H1 (cell line): ENCODE data around the gene KLHDC7B. TPM values are rescaled to one million over a fixed set of nuclear protein-coding genes. Genes with fewer than 3 reads are reported as not detected.

Experiments used
- CTCF ChIA-PET: fragments of 300-600 bp; sonication (Branson Sonifier 250); formaldehyde crosslinking; loops from one replicate; lab custom pipeline; 2021; ENCODE audit not compliant: partially characterized antibody; lab: Charles Lee
- POLR2A ChIA-PET: fragments of 300-600 bp; sonication (Branson Sonifier 250); formaldehyde crosslinking; loops from one replicate; lab custom pipeline; 2021; ENCODE audit warnings: inconsistent platforms; ENCODE audit not compliant: partially characterized antibody; lab: Charles Lee
- DNase-seq, 2 experiments: peaks; one replicate each; pipeline versions ENCODE4 v3.0.0 to v3.0.0-alpha.2; 2010 to 2022; ENCODE audit warnings: low spot score in 2 of 2, low read depth in 1 of 2, mixed read lengths in 1 of 2
- FAIRE-seq: peaks from 2 replicates; lab custom pipeline; 2011; peaks lifted over from hg19 to GRCh38; lab: Jason Lieb, UNC
- H2AFZ ChIP-seq: 2 replicates; pipeline ENCODE4 v1.8.1; 2012; ENCODE audit warnings: low read length, inconsistent platforms
- H2AK5ac ChIP-seq: 2 replicates; pipeline ENCODE4 v1.6.1; 2013; ENCODE audit warnings: low read depth, low read length
- H2BK120ac ChIP-seq: replicated peaks from 2 replicates; pipeline ENCODE3; 2013; ENCODE audit warnings: low read depth, low read length, inconsistent platforms
- H2BK12ac ChIP-seq: 2 replicates; pipeline ENCODE4 v1.6.1; 2013; ENCODE audit warnings: low read depth, low read length
- H2BK15ac ChIP-seq: 2 replicates; pipeline ENCODE4 v1.6.1; 2013; ENCODE audit warnings: low read length
- H2BK20ac ChIP-seq: 2 replicates; pipeline ENCODE4 v1.6.1; 2013; ENCODE audit warnings: low read length
- H2BK5ac ChIP-seq: 2 replicates; pipeline ENCODE4 v1.6.1; 2013; ENCODE audit warnings: low read depth, low read length
- H3K14ac ChIP-seq: 2 replicates; pipeline ENCODE4 v1.6.1; 2013; ENCODE audit warnings: inconsistent platforms; ENCODE audit not compliant: insufficient read length
- H3K18ac ChIP-seq: 2 replicates; pipeline ENCODE4 v1.6.1; 2013; ENCODE audit warnings: low read length; ENCODE audit errors: extremely low read depth
- H3K23ac ChIP-seq: 2 replicates; pipeline ENCODE4 v1.6.1; 2013; ENCODE audit warnings: inconsistent platforms; ENCODE audit not compliant: insufficient read length
- H3K23me2 ChIP-seq: 2 replicates; pipeline ENCODE4 v1.6.1; 2013; ENCODE audit warnings: low read depth, low read length
- H3K27ac ChIP-seq: 2 replicates; pipeline ENCODE4 v1.6.1; 2011; ENCODE audit warnings: low read depth, low read length, inconsistent platforms
- H3K27me3 ChIP-seq, 4 experiments: replicated peaks in 1 of 4; 1 replicate in 1 of 4; 2 replicates in 3 of 4; pipeline versions ENCODE4 v1.6.1 to v1.8.1; 2011 to 2013; ENCODE audit warnings: low read length in 3 of 4, mild to moderate bottlenecking in 3 of 4, inconsistent platforms in 2 of 4, mixed read lengths in 2 of 4, moderate library complexity in 1 of 4; ENCODE audit not compliant: control insufficient read depth in 3 of 4, insufficient read depth in 3 of 4; ENCODE audit errors: extremely low read depth in 1 of 4
- H3K36me3 ChIP-seq, 4 experiments: 2 replicates each; pipeline versions ENCODE4 v1.6.1 to v1.8.1; 2011 to 2013; ENCODE audit warnings: mild to moderate bottlenecking in 4 of 4, low read length in 3 of 4, moderate library complexity in 2 of 4, control low read depth in 1 of 4, inconsistent platforms in 1 of 4; ENCODE audit not compliant: insufficient read depth in 4 of 4, control insufficient read depth in 2 of 4
- H3K4ac ChIP-seq: replicated peaks from 2 replicates; pipeline ENCODE3; 2013; ENCODE audit warnings: low read length, low read depth, mixed read lengths, inconsistent platforms; ENCODE audit not compliant: insufficient read length
- H3K4me1 ChIP-seq, 4 experiments: replicated peaks in 1 of 4; 1 replicate in 1 of 4; 2 replicates in 3 of 4; pipeline versions ENCODE4 v1.6.1 to v1.8.1; 2011 to 2013; ENCODE audit warnings: low read length in 3 of 4, inconsistent platforms in 2 of 4, mixed read lengths in 1 of 4; ENCODE audit not compliant: insufficient read depth in 4 of 4, control insufficient read depth in 3 of 4
- H3K4me2 ChIP-seq, 2 experiments: 2 replicates each; pipeline versions ENCODE4 v1.6.1 to v1.8.1; 2011 to 2013; ENCODE audit warnings: low read depth in 2 of 2, low read length in 2 of 2, control low read depth in 1 of 2, inconsistent platforms in 1 of 2, mild to moderate bottlenecking in 1 of 2; ENCODE audit not compliant: insufficient read depth in 1 of 2
- H3K4me3 ChIP-seq, 4 experiments: fragments of 200-600, 300-600 bp in 1 of 4; sonication (generic), shearing (Covaris generic), sonication (Bioruptor Twin) in 1 of 4; 2 replicates each; pipeline versions ENCODE4 v1.5.1 to v1.8.1; 2011 to 2016; ENCODE audit warnings: low read length in 4 of 4, low read depth in 3 of 4, control low read depth in 2 of 4, inconsistent platforms in 2 of 4, mild to moderate bottlenecking in 2 of 4, mixed read lengths in 1 of 4, moderate library complexity in 1 of 4; ENCODE audit not compliant: insufficient read depth in 2 of 4; ENCODE audit errors: extremely low read depth in 1 of 4
- H3K56ac ChIP-seq: replicated peaks from 2 replicates; pipeline ENCODE3; 2013; ENCODE audit warnings: low read depth, mild to moderate bottlenecking, mixed read lengths, low read length, inconsistent platforms; ENCODE audit not compliant: insufficient read length
- H3K79me1 ChIP-seq: 2 replicates; pipeline ENCODE4 v1.6.1; 2013; ENCODE audit warnings: low read depth, low read length, control low read depth
- H3K79me2 ChIP-seq, 2 experiments: 2 replicates each; pipeline versions ENCODE4 v1.6.1 to v1.8.1; 2012 to 2013; ENCODE audit warnings: low read length in 2 of 2, mild to moderate bottlenecking in 2 of 2, inconsistent platforms in 1 of 2; ENCODE audit not compliant: insufficient read depth in 2 of 2, control insufficient read depth in 1 of 2
- H3K9ac ChIP-seq, 4 experiments: replicated peaks in 1 of 4; 1 replicate in 1 of 4; 2 replicates in 3 of 4; pipeline versions ENCODE4 v1.6.1 to v1.8.1; 2011 to 2013; ENCODE audit warnings: low read depth in 3 of 4, low read length in 3 of 4, control low read depth in 2 of 4, mild to moderate bottlenecking in 2 of 4, moderate library complexity in 2 of 4, inconsistent platforms in 1 of 4; ENCODE audit errors: extremely low read depth in 1 of 4
- H3K9me3 ChIP-seq, 2 experiments: 2 replicates each; pipeline versions ENCODE4 v1.6.1 to v1.8.1; 2012 to 2013; ENCODE audit warnings: mild to moderate bottlenecking in 2 of 2, moderate library complexity in 2 of 2, control low read depth in 1 of 2, inconsistent platforms in 1 of 2, low read depth in 1 of 2, low read length in 1 of 2, mixed read lengths in 1 of 2; ENCODE audit not compliant: insufficient read depth in 2 of 2
- H4K20me1 ChIP-seq, 2 experiments: replicated peaks in 1 of 2; 2 replicates each; pipeline versions ENCODE3 to v1.8.1; 2011 to 2013; ENCODE audit warnings: inconsistent platforms in 2 of 2, low read length in 2 of 2, mild to moderate bottlenecking in 1 of 2; ENCODE audit not compliant: insufficient read depth in 2 of 2, control insufficient read depth in 1 of 2
- H4K5ac ChIP-seq: 2 replicates; pipeline ENCODE4 v1.6.1; 2013; ENCODE audit warnings: low read length, low read depth, mixed read lengths, inconsistent platforms; ENCODE audit not compliant: insufficient read length
- H4K8ac ChIP-seq: 2 replicates; pipeline ENCODE4 v1.8.0; 2013; ENCODE audit warnings: mild to moderate bottlenecking, moderate library complexity, low read length, inconsistent platforms; ENCODE audit not compliant: insufficient read depth; ENCODE audit errors: extremely low read depth
- H4K91ac ChIP-seq: replicated peaks from 2 replicates; pipeline ENCODE3; 2013; ENCODE audit warnings: low read length, mixed read lengths, inconsistent platforms; ENCODE audit not compliant: insufficient read length
- SIX5 ChIP-seq: IDR thresholded peaks from 2 replicates; pipeline ENCODE4 v1.6.1; 2011; ENCODE audit warnings: mild to moderate bottlenecking, low read depth, low read length
- SUZ12 ChIP-seq: fragments of 200-600 bp; sonication (generic); IDR thresholded peaks from 2 replicates; pipeline ENCODE4 v1.6.1; 2012; ENCODE audit warnings: mild to moderate bottlenecking, inconsistent platforms, low read length, moderate library complexity, mixed read lengths
- TBP ChIP-seq: IDR thresholded peaks from 2 replicates; pipeline ENCODE4 v1.6.1; 2011; ENCODE audit warnings: low read depth, low read length, improper control_type of control experiment
- TEAD4 ChIP-seq: IDR thresholded peaks from 2 replicates; pipeline ENCODE4 v1.6.1; 2012; ENCODE audit warnings: low read depth, low read length, inconsistent platforms, mixed read lengths
- WGBS, 2 experiments: shearing (Covaris generic) in 1 of 2; methylation state at CpG; one replicate each; pipeline versions ENCODE4 v1.1.6 to v1.1.7; 2013 to 2015; ENCODE audit warnings: low lambda C conversion rate in 2 of 2, mixed read lengths in 2 of 2, inconsistent platforms in 1 of 2, low coverage in 1 of 2, missing lambda C conversion rate in 1 of 2; ENCODE audit not compliant: insufficient replicate concordance in 2 of 2, insufficient coverage in 1 of 2, insufficient read length in 1 of 2; ENCODE audit errors: extremely low coverage in 1 of 2, missing lambda C conversion rate in 1 of 2; 5-methylcytosine and 5-hydroxymethylcytosine counted together
- polyA plus RNA-seq, 7 experiments: library from polyadenylated mRNA; depleted of rRNA in 3 of 7; stranded (reverse) in 5 of 7; unstranded in 2 of 7; fragments of >200 nt in 5 of 7; fragments of 200-250 nt in 2 of 7; gene quantifications; 1 replicate in 5 of 7; 2 replicates in 1 of 7; 4 replicates in 1 of 7; pipeline versions ENCODE4 v1.2.1 to v1.2.3, GENCODE V29; 2011 to 2013; ENCODE audit warnings: missing spikeins in 2 of 7, mixed read lengths in 2 of 7
- total RNA-seq: library from RNA; stranded (reverse); fragmentation: NEBNext Ultra II Directional; extraction: Animal tissue kit (Norgen Biotek cat#: 25700); gene quantifications from 2 replicates; pipeline ENCODE4 v1.2.1, GENCODE V29; 2021

Gene KLHDC7B
- total and polyA plus RNA-seq, 2 of the 8 experiments (the other 6 are each of a cell fraction or from before 2014, with no cell fraction given), result not detected

DNA sequence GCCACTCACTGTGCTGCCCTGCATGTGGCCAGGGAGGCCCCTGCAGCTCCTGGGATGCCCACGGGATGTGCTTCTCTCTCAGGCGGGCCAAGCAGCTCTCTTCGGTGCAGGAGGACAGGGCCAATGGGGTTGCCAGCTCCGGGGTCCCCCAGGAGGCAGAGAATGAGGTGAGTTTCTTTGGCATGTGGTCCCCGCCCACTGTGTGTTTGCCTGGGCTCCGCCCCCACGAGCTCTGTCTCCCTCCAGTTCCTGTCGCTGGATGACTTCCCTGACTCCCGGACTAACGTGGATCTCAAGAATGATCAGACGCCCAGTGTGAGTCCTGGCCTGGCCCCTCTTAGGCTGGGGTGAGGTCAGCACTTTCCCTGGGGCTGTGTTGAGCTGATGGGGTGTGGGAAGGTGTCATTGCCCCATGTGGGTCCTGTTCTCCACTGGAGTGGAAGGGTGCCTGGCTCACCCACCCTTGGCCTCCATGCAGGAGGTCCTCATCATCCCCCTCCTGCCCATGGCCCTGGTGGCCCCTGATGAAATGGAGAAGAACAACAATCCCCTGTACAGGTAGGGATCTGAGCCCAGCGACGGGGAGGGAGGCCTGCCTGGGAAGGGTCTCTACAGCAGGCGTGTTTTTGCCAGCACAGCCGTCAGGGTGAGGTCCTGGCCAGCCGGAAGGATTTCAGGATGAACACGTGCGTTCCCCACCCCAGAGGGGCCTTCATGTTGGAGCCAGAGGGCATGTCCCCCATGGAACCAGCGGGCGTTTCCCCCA, 28.0 kb upstream of the KLHDC7B start:
- Histone ChIP-seq H3K23ac (no peak overlapping the region), H3K9ac (no peak overlapping the region), H4K5ac (no peak overlapping the region), H3K23me2 (no peaks in the 10 kb centered on the region), H3K56ac (no peak overlapping the region), H3K36me3 (peaks cover 0 to 12% (median 10%) of the 10 kb centered on the region in 4 experiments; a peak in 5 of 8 replicates), H3K4me3 (no peak overlapping the region), H4K8ac (no peak overlapping the region), H3K79me2 (peaks cover 10 to 23% of the 10 kb centered on the region in 2 experiments), H2BK5ac (no peak overlapping the region), H3K79me1 (peaks cover 10% of the 10 kb centered on the region; the same call in 1 of the 2 replicates), H3K9me3 (no peaks in the 10 kb centered on the region), H4K20me1 (peaks cover 9 to 15% of the 10 kb centered on the region in 2 experiments), H3K4ac (no peak overlapping the region), H3K4me1 (no peaks in the 10 kb centered on the region), H2AFZ (no peak overlapping the region), H2BK20ac (no peak overlapping the region), H2AK5ac (no peak overlapping the region), H4K91ac (no peak overlapping the region), H2BK120ac (no peak overlapping the region), H3K4me2 (no peak overlapping the region), H3K18ac (no peak overlapping the region), H2BK12ac (no peak overlapping the region), H3K27me3 (no peaks in the 10 kb centered on the region), H2BK15ac (no peak overlapping the region), H3K27ac (no peak overlapping the region), H3K14ac (no peak overlapping the region)
- ChIA-PET POLR2A (interaction anchor here (0.7 to 0.9 kb wide), 2 partner anchors 9 to 54 kb away, joined by 3 read pairs; no protein-coding TSS in a partner anchor), CTCF (interaction anchor here (0.6 to 1.0 kb wide), 4 partner anchors 8 to 73 kb away, joined by 3 to 4 read pairs (median 3); partner anchors contain the start of gene SCO2)
- no peak for FAIRE-seq
- DNase-seq, result no peak
- WGBS, 2 experiments, result 89% methylated on average over 16 of the region's 20 CpGs; no CpG with 5 or more reads in 1 of the 2 experiments
- no peak for TF ChIP-seq TBP
- no peak for TF ChIP-seq SUZ12
- TF ChIP-seq TEAD4, result no peak
- TF ChIP-seq SIX5, result no peak
